Islet precursor cell (in vitro differentiated cells): ENCODE measurements around the gene MEST.
A peak's percentile ranks its signal among the peaks of the same experiment; 100 is the strongest.
"Not testable (repeated sequence)": the region's sequence is repeated elsewhere in the genome, so short reads cannot be mapped to it uniquely, and the experiment has no call there.

Experiments used
- DNase-seq: peaks from one replicate; pipeline ENCODE4 v3.0.0-alpha.2; 2018

Gene MEST

DNA sequence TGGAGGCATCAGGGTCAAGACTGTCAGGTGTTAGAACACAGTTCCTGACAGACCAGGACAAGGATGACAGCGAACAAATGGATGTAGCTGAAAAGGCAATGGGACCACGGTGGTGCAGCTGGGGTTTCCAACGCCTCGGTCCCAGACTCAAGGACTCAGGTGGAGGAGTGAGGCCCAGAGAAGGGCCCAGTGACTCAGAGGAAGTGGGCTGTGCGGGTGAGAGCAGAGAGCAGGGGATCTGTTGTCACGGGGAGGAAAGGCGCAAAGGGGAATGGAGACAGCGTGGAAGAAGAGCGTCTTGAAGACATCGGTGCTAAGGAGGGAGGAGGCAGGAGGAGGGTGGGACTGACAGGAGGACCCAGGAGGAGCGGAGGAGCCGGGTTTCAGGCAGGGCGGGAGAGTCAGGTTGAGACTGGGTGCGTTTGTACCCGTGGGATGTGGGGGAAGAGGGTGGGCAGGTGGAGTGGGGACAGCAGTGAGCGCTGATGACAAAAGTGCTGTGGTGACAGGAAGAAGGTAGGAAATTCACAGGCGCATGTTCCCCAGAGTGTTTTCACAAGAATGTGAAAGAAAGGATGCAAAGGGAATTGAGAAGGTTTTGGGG, 36.0 kb downstream of the MEST start:
- DNase-seq = peak; percentile 29

GRCh38 chr7:130529417-130529816, 37.5 kb downstream of the MEST start:
- DNase-seq = no peak

DNA sequence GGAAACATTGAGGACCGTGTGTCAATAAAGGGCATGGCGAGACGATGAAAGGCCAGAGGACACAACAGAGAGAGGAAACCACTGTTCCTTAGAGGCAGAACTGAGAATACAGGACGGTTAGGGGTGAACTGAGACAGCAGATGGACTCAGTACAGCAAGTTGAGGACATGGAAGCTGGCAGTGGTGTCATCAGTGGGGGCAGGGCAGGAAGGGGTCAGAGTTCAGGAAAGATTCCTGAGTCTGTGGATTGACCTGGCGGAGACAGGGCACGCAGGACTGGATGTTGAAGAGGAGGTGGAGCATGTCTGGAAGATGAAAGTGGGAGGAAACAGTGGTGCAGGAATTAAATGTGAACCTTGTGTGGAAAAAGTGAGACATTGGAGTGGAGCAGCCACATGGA, 46.0 kb downstream of the MEST start:
- DNase-seq = not testable (repeated sequence)

GRCh38 chr7:130541287-130541686, 49.4 kb downstream of the MEST start:
- DNase-seq = not testable (repeated sequence)

GRCh38 chr7:130542297-130542696, 50.4 kb downstream of the MEST start:
- DNase-seq = not testable (repeated sequence)

GRCh38 chr7:130543487-130544010, 51.7 kb downstream of the MEST start:
- no peak for DNase-seq

DNA sequence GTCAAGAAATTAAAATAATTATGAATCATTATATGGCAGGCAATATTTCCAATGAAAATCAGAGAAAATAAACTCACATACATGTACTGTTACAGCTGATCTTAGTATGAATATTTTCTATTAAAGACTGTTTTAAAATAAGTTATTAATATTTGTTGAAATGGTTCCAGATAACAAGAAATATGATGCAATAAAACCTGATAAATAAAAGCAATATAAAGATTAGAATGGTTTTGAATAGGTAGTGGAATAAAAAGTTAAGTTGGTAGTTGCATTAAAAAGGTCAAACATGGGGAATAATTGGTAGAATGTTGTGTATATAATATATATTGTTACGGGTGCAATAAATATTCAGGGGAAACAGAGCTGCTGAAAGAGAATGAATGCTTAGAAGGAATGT, 52.5 kb downstream of the MEST start:
- no peak for DNase-seq

- no peak for DNase-seq
These were observed 61.6 kb downstream of the MEST start for GRCh38 chr7:130553398-130554029.

- DNase-seq = no peak
These were observed 62.6 kb downstream of the MEST start for GRCh38 chr7:130554481-130554880.
